Heart left ventricle (tissue), 16 donors: Measurements from ENCODE around the gene NCAM1. TPM values are rescaled to one million over a fixed set of nuclear protein-coding genes. Genes with fewer than 3 reads are reported as not detected.
A peak's percentile ranks its signal among the peaks of the same experiment; 100 is the strongest.

Experiments used
- ATAC-seq, 4 donors: fragments of 200-7000 bp; cut with Tn5 transposase; one replicate each; pipeline ENCODE4 v1.9.1; 2020 to 2022; ENCODE audit warnings: moderate library complexity in 4 of 4, mild to moderate bottlenecking in 3 of 4, moderate number of reproducible peaks in 1 of 4
- DNase-seq, 5 donors: peaks; one replicate each; pipeline ENCODE4 v3.0.0-alpha.2; 2020
- H3K27ac ChIP-seq, 12 donors: fragments of 200-600 bp; sonication (generic) in 4 of 12; one replicate each; pipeline versions ENCODE4 v1.5.0 to v1.8.0; 2016 to 2022; ENCODE audit warnings: mild to moderate bottlenecking in 2 of 12
- H3K27me3 ChIP-seq, 9 donors: fragments of 200-600 bp; sonication (generic) in 2 of 9; one replicate each; pipeline versions ENCODE4 v1.5.1 to v1.8.0; 2016 to 2022; ENCODE audit warnings: mild to moderate bottlenecking in 3 of 9
- H3K36me3 ChIP-seq, 9 donors: fragments of 200-600 bp; sonication (generic) in 2 of 9; one replicate each; pipeline versions ENCODE4 v1.5.0 to v1.8.0; 2018 to 2022; ENCODE audit warnings: mild to moderate bottlenecking in 2 of 9
- H3K4me1 ChIP-seq, 12 donors: fragments of 200-600 bp; sonication (generic) in 4 of 12; one replicate each; pipeline versions ENCODE4 v1.5.0 to v1.8.0; 2016 to 2022; ENCODE audit warnings: mild to moderate bottlenecking in 3 of 12
- H3K4me3 ChIP-seq, 12 donors: fragments of 200-600 bp; sonication (generic) in 4 of 12; one replicate each; pipeline versions ENCODE4 v1.5.0 to v1.8.0; 2017 to 2022; ENCODE audit warnings: mild to moderate bottlenecking in 9 of 12, moderate library complexity in 4 of 12
- H3K9me3 ChIP-seq, 12 donors: fragments of 200-600 bp; sonication (generic) in 4 of 12; one replicate each; pipeline versions ENCODE4 v1.5.0 to v1.8.0; 2016 to 2022; ENCODE audit warnings: mild to moderate bottlenecking in 1 of 12
- POLR2A ChIP-seq, 2 donors: fragments of 450-650 bp; IDR thresholded peaks; one replicate each; pipeline ENCODE4 v1.6.1; 2017; ENCODE audit warnings: antibody characterized with exemption in 2 of 2, mild to moderate bottlenecking in 2 of 2, moderate library complexity in 2 of 2
- WGBS, 4 donors: extraction: QIAGEN DNeasy Blood & Tissue Kit in 2 of 4; methylation state at CpG; one replicate each; pipeline versions ENCODE4 v1.1.5 to v1.1.7; 2013 to 2018; 5-methylcytosine and 5-hydroxymethylcytosine counted together
- intact Hi-C, 10 donors: fragments of 100-400 bp; cut with DNase I; formaldehyde crosslinking; loops; one replicate each; pipeline versions ENCODE4 v1.11.1 to v1.14.2; 2022
- polyA plus RNA-seq, 2 donors: library from polyadenylated mRNA; stranded (reverse); fragments of 200-250 nt; gene quantifications; one replicate each; pipeline ENCODE4 v1.2.3, GENCODE V29; 2013
- total RNA-seq, 9 donors: library from RNA; depleted of rRNA in 2 of 9; stranded (reverse); fragments of >200 nt in 2 of 9; fragmentation: NEBNext Ultra II Directional in 3 of 9; extraction: Animal tissue kit (Norgen Biotek cat#: 25700) in 3 of 9; gene quantifications; one replicate each; pipeline versions ENCODE4 v1.1.0 to v1.2.4, GENCODE V29; 2016 to 2023
- TF ChIP-seq, protein P1 (sequence below), 12 donors: fragments of 200-600 bp; sonication (generic) in 4 of 12; IDR thresholded peaks; one replicate each; pipeline versions ENCODE4 v1.5.0 to v1.8.0; 2018 to 2022; ENCODE audit warnings: antibody characterized with exemption in 12 of 12, mild to moderate bottlenecking in 5 of 12
- donor health status: ischemic (EF 13 %, LVEDD 7.1; RV severe dilation, severe dysfunction).
- donor health status: healthy with polysubstance abuse.
- donor health status: DM: no; HTN: yes; CAD: no.
- donor health status: DM: no; HTN: no; CAD: no.
- donor health status: ischemic (EF 25% LVEDD 6.9; RV normal size, moderate dysfunction).
- donor health status: ischemic (EF 25% LVEDD 5.7; RV mildly dilated, moderate dysfunction).
- donor health status: healthy.
- donor health status: DM: yes; HTN: yes; CAD: no.
- donor health status: ischemic (EF 35%, LVEDD 5.7; RV mildly dilated, moderate dysfunction).
- donor health status: nonischemic (EF 11% LVEDD 7.7; RV severe dilation, severe dysfunction).
- donor health status: DM: yes; HTN: yes; CAD: no.
- donor health status: PGD.
- donor health status: ischemic (EF 29% LVEDD 5.4; RV normal size, mild dysfunction).
- donor health status: nonischemic (EF 23%, LVEDD 6.1; RV moderate dilation, normal function).

Gene NCAM1
- total and polyA plus RNA-seq, 11 donors, result 78.0 to 753 (median 389) TPM

DNA sequence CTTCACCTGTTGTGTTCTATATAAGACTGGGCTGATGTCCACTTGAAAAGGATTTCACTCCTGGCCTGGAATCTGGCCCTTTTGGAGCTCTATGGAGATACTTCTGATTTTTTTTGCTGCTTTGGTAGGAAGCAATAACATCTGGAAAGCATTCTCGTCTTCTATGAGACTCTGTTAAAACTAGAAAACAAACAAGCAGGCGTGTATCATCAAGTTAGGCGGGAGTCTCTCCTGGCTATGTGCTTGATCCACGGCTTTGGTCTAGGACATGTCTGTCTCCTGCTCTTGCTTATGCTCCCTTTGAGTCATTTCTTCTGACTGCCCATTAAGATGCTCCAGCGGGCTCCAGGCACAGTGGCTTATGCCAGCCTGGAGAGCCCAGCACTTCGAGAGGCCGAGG lies 231.8 kb downstream of the NCAM1 start:
- TF ChIP-seq POLR2A (IDR thresholded peaks at IDR 0.05), result no peak
- TF ChIP-seq, protein P1, sequence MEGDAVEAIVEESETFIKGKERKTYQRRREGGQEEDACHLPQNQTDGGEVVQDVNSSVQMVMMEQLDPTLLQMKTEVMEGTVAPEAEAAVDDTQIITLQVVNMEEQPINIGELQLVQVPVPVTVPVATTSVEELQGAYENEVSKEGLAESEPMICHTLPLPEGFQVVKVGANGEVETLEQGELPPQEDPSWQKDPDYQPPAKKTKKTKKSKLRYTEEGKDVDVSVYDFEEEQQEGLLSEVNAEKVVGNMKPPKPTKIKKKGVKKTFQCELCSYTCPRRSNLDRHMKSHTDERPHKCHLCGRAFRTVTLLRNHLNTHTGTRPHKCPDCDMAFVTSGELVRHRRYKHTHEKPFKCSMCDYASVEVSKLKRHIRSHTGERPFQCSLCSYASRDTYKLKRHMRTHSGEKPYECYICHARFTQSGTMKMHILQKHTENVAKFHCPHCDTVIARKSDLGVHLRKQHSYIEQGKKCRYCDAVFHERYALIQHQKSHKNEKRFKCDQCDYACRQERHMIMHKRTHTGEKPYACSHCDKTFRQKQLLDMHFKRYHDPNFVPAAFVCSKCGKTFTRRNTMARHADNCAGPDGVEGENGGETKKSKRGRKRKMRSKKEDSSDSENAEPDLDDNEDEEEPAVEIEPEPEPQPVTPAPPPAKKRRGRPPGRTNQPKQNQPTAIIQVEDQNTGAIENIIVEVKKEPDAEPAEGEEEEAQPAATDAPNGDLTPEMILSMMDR (IDR thresholded peaks at IDR 0.05), result no peak
- peaks cover 6 to 71% (median 54%) of the 10 kb centered on the region in 12 donors for H3K4me1 ChIP-seq
- no peaks in the 10 kb centered on the region for H3K36me3 ChIP-seq
- no peaks in the 10 kb centered on the region for H3K9me3 ChIP-seq
- H3K27ac ChIP-seq, result peak overlapping the region in 8 of 12 donors; percentile 16 to 63 (median 43)
- no peak for DNase-seq
- no peaks in the 10 kb centered on the region for H3K27me3 ChIP-seq
- H3K4me3 ChIP-seq, result no peak overlapping the region
- intact Hi-C loops, result loop anchor here in 1 of 10 donors (5.0 kb wide), 1 partner anchor 61 kb away; no protein-coding TSS in a partner anchor
- peak in 3 of 4 donors; percentile 25 to 33 (median 31) for ATAC-seq
- WGBS, 4 donors, result 60 to 86% (median 77%) methylated on average over 7 of the region's 7 CpGs

DNA sequence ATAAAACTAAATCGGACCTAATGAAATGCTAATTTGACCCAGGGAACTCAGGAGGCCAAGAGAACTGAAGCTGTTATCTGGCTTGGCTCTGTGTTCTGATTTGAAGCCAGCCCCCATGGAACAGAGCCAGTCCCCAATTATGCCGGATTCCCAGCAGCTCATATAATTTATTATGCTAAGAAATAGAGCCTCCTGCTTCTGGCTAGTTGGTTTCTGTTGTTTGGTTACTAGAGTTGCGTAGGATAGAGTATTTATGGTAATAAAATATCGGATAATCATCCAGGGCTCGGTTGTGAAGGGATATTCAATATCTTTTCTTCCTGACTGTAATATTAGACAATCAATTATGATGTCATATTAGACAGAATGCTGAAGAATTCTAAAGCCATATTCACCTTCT lies 232.7 kb downstream of the NCAM1 start:
- intact Hi-C loops, result loop anchor here in 1 of 10 donors (5.0 kb wide), 1 partner anchor 62 kb away; no protein-coding TSS in a partner anchor
- Histone ChIP-seq H3K9me3 (no peaks in the 10 kb centered on the region), H3K27ac (peak overlapping the region in 11 of 12 donors; percentile 12 to 63 (median 47)), H3K4me3 (no peak overlapping the region), H3K27me3 (no peaks in the 10 kb centered on the region), H3K4me1 (peaks cover 6 to 62% (median 46%) of the 10 kb centered on the region in 12 donors), H3K36me3 (no peaks in the 10 kb centered on the region)
- peak; percentile 39 to 63 (median 47) for ATAC-seq
- no peak for TF ChIP-seq POLR2A (IDR thresholded peaks at IDR 0.05)
- TF ChIP-seq, protein P1 (IDR thresholded peaks at IDR 0.05), result no peak
- DNase-seq, result peak in 3 of 5 donors; percentile 47 to 69 (median 66)
- WGBS, 4 donors, result 20 to 37% (median 28%) methylated on average over 5 of the region's 5 CpGs

DNA sequence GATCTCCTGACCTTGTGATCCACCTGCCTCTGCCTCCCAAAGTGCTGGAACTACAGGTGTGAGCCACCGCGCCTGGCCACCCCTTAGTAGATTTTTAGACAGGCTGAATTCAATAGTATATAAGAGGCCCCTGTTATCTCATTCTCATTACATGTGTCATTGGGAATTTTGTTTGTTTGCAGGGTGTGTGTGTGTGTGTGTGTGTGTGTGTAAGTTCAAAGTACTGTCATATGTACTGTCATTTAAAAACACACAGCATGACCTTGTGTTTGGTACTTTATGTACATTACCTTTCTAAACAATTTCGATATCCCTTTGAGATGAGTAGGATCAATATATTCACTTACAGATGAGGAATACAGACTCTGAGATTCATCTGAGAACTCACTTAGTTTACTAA lies 234.5 kb downstream of the NCAM1 start:
- 92 to 95% (median 93%) methylated on average over 3 of the region's 3 CpGs for WGBS, 4 donors
- TF ChIP-seq POLR2A (IDR thresholded peaks at IDR 0.05), result no peak
- TF ChIP-seq, protein P1 (IDR thresholded peaks at IDR 0.05), result no peak
- no peak overlapping the region for H3K27ac ChIP-seq
- H3K27me3 ChIP-seq, result no peaks in the 10 kb centered on the region
- H3K4me3 ChIP-seq, result no peak overlapping the region
- peaks cover 6 to 60% (median 33%) of the 10 kb centered on the region in 12 donors for H3K4me1 ChIP-seq
- DNase-seq, result no peak
- no peak for ATAC-seq
- no peaks in the 10 kb centered on the region for H3K9me3 ChIP-seq
- intact Hi-C loops, result no loop called here
- H3K36me3 ChIP-seq, result no peaks in the 10 kb centered on the region

DNA sequence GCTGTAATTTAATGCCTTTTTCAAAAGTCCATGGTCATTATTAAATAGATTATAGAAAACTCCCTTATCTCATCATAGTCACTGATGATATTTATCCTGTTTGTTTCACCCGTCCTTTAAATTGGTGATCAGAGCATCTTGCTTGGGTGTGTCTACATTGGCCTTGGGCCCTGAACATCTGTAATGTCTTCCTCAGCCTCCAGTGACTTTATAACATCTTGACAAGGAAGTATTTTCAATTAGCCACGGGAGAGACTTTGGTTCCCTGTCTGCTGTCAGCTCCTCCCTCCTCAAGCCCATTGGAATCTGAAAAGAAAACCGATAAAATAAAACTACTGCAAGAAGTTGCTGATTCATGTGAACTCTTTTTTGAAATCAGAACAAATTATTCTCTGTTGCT lies 236.2 kb downstream of the NCAM1 start:
- H3K27ac ChIP-seq, result no peak overlapping the region
- no peaks in the 10 kb centered on the region for H3K36me3 ChIP-seq
- H3K27me3 ChIP-seq, result no peaks in the 10 kb centered on the region
- H3K4me3 ChIP-seq, result no peak overlapping the region
- no peaks in the 10 kb centered on the region for H3K9me3 ChIP-seq
- TF ChIP-seq, protein P1 (IDR thresholded peaks at IDR 0.05), result no peak
- no peak for TF ChIP-seq POLR2A (IDR thresholded peaks at IDR 0.05)
- ATAC-seq (no peak), DNase-seq (no peak)
- peaks cover 3 to 44% (median 24%) of the 10 kb centered on the region in 12 donors for H3K4me1 ChIP-seq
- intact Hi-C loops, result no loop called here
- WGBS, 4 donors, result 41 to 61% (median 47%) methylated on average over 3 of the region's 3 CpGs
